ENCODE measurements around the gene USF1. TPM values are rescaled to one million over a fixed set of nuclear protein-coding genes. Genes with fewer than 3 reads are reported as not detected.

The USF1 gene
- total RNA-seq, 2 experiments from 2014 or later, result 60.9 to 83.1 TPM

DNA sequence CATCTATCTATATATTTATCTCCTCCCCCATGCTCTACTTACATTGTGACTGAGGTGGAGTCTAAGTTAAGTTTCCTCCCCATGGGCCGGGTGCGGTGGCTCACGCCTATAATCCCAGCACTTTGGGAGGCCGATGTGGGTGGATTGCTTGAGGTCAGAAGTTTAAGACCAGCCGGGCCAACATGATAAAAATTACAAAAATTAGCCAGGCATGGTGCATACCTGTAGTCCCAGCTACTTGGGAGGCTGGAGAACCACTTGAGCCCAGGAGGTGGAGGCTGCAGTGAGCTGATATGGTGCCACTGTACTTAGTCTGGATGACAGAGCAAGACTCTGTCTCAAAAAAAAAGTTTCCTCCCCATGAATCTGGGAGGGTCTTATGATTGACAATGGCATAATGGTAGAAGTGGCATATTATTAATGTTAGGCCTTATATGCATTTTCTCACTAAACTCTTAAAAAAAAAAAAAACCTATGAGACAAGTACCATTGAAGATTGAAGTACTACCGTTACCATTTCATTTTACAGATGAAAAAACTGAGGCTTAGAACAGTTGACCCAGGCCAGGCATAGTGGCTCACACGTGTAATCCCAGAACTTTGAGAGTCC is 36.1 kb downstream of the USF1 start:
- H3K79me2 ChIP-seq (ENCODE audit: insufficient read depth, low read depth, low read length), result peaks cover 12% of the 10 kb centered on the region; the same call in 1 of the 2 replicates
- no peak for TF ChIP-seq EZH2phosphoT487 (IDR thresholded peaks at IDR 0.05; ENCODE audit: borderline replicate concordance, low read depth, low read length)
- TF ChIP-seq, protein P1, sequence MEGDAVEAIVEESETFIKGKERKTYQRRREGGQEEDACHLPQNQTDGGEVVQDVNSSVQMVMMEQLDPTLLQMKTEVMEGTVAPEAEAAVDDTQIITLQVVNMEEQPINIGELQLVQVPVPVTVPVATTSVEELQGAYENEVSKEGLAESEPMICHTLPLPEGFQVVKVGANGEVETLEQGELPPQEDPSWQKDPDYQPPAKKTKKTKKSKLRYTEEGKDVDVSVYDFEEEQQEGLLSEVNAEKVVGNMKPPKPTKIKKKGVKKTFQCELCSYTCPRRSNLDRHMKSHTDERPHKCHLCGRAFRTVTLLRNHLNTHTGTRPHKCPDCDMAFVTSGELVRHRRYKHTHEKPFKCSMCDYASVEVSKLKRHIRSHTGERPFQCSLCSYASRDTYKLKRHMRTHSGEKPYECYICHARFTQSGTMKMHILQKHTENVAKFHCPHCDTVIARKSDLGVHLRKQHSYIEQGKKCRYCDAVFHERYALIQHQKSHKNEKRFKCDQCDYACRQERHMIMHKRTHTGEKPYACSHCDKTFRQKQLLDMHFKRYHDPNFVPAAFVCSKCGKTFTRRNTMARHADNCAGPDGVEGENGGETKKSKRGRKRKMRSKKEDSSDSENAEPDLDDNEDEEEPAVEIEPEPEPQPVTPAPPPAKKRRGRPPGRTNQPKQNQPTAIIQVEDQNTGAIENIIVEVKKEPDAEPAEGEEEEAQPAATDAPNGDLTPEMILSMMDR (conservative IDR thresholded peaks at IDR 0.05; ENCODE audit: low read length), result no peak
- ChIA-PET CTCF (ENCODE audit: unreplicated experiment) (no interaction called here), POLR2A (no interaction called here)
- no peak for DNase-seq (ENCODE audit: low spot score)
- no peak overlapping the region for H3K27ac ChIP-seq (ENCODE audit: low read depth, low read length, poor library complexity, severe bottlenecking)
- no peaks in the 10 kb centered on the region for H3K9me2 ChIP-seq (ENCODE audit: insufficient read depth, low read length)
- H3K36me3 ChIP-seq (ENCODE audit: insufficient read depth, low read length), result no peaks in the 10 kb centered on the region
- intact Hi-C loops (cut with micrococcal nuclease; ENCODE audit: unreplicated experiment), result no loop called here
- no peak overlapping the region for H3K4me3 ChIP-seq (ENCODE audit: low read depth, low read length, poor library complexity, severe bottlenecking)
- no peaks in the 10 kb centered on the region for H4K20me1 ChIP-seq (ENCODE audit: insufficient read depth, low read length)
- BruUV-seq (replicated peaks), result no TSS peak
- H2AFZ ChIP-seq (ENCODE audit: low read length), result no peak overlapping the region
- H3K4me2 ChIP-seq (ENCODE audit: low read length), result no peak overlapping the region
- H3K4me1 ChIP-seq (ENCODE audit: insufficient read depth, low read length, poor library complexity, severe bottlenecking), result peaks cover 32% of the 10 kb centered on the region
- H3K9me3 ChIP-seq (ENCODE audit: low read length), result no peaks in the 10 kb centered on the region

DNA sequence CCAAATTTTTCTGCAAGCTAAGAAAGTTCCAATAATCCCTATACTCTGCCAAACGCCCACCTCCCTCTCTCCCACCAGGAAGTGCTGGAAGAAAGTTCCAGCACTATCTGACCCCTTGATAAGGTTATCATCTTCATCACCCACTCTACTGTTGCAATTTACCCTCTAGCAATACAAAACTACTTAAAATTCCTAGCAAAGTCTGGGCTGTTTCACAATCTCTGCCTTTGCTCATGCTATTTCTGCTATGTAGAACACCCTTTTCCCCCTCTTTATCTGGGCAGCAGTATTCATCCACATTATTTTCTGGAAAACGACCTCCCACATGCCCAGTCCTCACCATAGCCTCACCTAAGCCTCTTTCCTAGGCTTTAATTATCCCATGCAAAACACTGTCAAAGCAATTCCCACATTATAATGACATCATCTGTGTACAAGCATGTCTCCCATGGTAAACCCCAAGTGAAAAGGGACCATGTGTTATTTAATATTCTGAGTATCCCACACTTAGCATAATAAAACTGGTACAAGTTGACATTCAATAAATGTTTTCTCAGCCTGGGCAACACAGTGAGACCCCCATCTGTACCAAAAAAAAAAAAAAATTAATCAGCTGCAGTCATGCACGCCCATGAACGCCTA is 36.8 kb downstream of the USF1 start:
- Histone ChIP-seq H3K79me2 (ENCODE audit: insufficient read depth, low read depth, low read length) (peaks cover 12% of the 10 kb centered on the region; the same call in 1 of the 2 replicates), H4K20me1 (ENCODE audit: insufficient read depth, low read length) (no peaks in the 10 kb centered on the region), H3K4me3 (ENCODE audit: low read depth, low read length, poor library complexity, severe bottlenecking) (no peak overlapping the region), H3K4me2 (ENCODE audit: low read length) (no peak overlapping the region), H3K9me3 (ENCODE audit: low read length) (no peaks in the 10 kb centered on the region), H3K4me1 (ENCODE audit: insufficient read depth, low read length, poor library complexity, severe bottlenecking) (peaks cover 27% of the 10 kb centered on the region), H3K9me2 (ENCODE audit: insufficient read depth, low read length) (no peaks in the 10 kb centered on the region), H3K36me3 (ENCODE audit: insufficient read depth, low read length) (no peaks in the 10 kb centered on the region), H3K27ac (ENCODE audit: low read depth, low read length, poor library complexity, severe bottlenecking) (no peak overlapping the region), H2AFZ (ENCODE audit: low read length) (no peak overlapping the region)
- ChIA-PET POLR2A (no interaction called here), CTCF (ENCODE audit: unreplicated experiment) (no interaction called here)
- BruUV-seq (replicated peaks), result no TSS peak
- DNase-seq (ENCODE audit: low spot score), result no peak
- TF ChIP-seq, protein P1 (conservative IDR thresholded peaks at IDR 0.05; ENCODE audit: low read length), result no peak
- no peak for TF ChIP-seq EZH2phosphoT487 (IDR thresholded peaks at IDR 0.05; ENCODE audit: borderline replicate concordance, low read depth, low read length)
- intact Hi-C loops (cut with micrococcal nuclease; ENCODE audit: unreplicated experiment), result no loop called here

DNA sequence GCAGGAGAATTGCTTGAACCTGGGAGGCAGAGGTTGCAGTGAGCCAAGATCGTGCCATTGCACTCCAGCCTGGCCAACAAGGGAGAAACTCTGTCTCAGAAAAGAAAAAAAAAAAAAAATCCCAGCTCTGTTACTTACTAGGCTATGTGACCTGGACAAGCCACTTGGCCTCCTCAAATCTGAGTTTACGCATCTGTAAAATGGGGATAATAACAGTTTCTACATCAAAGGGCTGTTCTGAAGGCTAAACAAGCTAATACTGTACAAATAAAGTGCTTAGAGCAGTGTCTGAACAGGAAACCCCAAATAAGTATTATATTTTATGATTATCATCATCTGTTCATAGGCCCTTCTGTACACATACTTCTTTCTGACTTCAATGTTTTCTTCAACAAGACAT is 38.4 kb downstream of the USF1 start:
- Histone ChIP-seq H2AFZ (ENCODE audit: low read length) (no peak overlapping the region), H4K20me1 (ENCODE audit: insufficient read depth, low read length) (no peaks in the 10 kb centered on the region), H3K4me3 (ENCODE audit: low read depth, low read length, poor library complexity, severe bottlenecking) (no peak overlapping the region), H3K4me2 (ENCODE audit: low read length) (no peak overlapping the region), H3K4me1 (ENCODE audit: insufficient read depth, low read length, poor library complexity, severe bottlenecking) (peaks cover 11% of the 10 kb centered on the region), H3K27ac (ENCODE audit: low read depth, low read length, poor library complexity, severe bottlenecking) (no peak overlapping the region), H3K79me2 (ENCODE audit: insufficient read depth, low read depth, low read length) (peaks cover 7% of the 10 kb centered on the region; the same call in 1 of the 2 replicates), H3K36me3 (ENCODE audit: insufficient read depth, low read length) (no peaks in the 10 kb centered on the region), H3K9me3 (ENCODE audit: low read length) (no peaks in the 10 kb centered on the region), H3K9me2 (ENCODE audit: insufficient read depth, low read length) (no peaks in the 10 kb centered on the region)
- no peak for DNase-seq (ENCODE audit: low spot score)
- BruUV-seq (replicated peaks), result no TSS peak
- ChIA-PET POLR2A (interaction anchor here (0.6 to 1.3 kb wide), 2 partner anchors 12 to 397 kb away, joined by 4 to 5 read pairs; no protein-coding TSS in a partner anchor), CTCF (ENCODE audit: unreplicated experiment) (no interaction called here)
- intact Hi-C loops (cut with micrococcal nuclease; ENCODE audit: unreplicated experiment), result no loop called here
- TF ChIP-seq, protein P1 (conservative IDR thresholded peaks at IDR 0.05; ENCODE audit: low read length), result no peak
- no peak for TF ChIP-seq EZH2phosphoT487 (IDR thresholded peaks at IDR 0.05; ENCODE audit: borderline replicate concordance, low read depth, low read length)
